Fibroblast of skin of left quadriceps (primary cell): ENCODE results near the gene ZDBF2.
"Not testable (repeated sequence)": the region's sequence is repeated elsewhere in the genome, so short reads cannot be mapped to it uniquely, and the experiment has no call there.

ENCODE experiments used
- DNase-seq, 2 experiments: peaks; one replicate each; pipeline ENCODE4 v3.0.0-alpha.2; 2013; ENCODE audit warnings: low read depth in 2 of 2

The ZDBF2 gene

GRCh38 chr2:206323486-206323885, 49.0 kb downstream of the ZDBF2 start:
- DNase-seq: no peak

- no peak for DNase-seq
Observed at GRCh38 chr2:206324869-206325268, 50.4 kb downstream of the ZDBF2 start.

GRCh38 chr2:206328974-206329373, 54.5 kb downstream of the ZDBF2 start:
- no peak for DNase-seq

GRCh38 chr2:206336861-206337260, 62.4 kb downstream of the ZDBF2 start:
- no peak for DNase-seq

- DNase-seq: no peak
Observed at GRCh38 chr2:206337956-206338355, 63.5 kb downstream of the ZDBF2 start.

GRCh38 chr2:206341396-206341795, 66.9 kb downstream of the ZDBF2 start:
- no peak for DNase-seq

- DNase-seq: no peak
Observed at GRCh38 chr2:206343144-206343543, 68.7 kb downstream of the ZDBF2 start.

GRCh38 chr2:206343816-206344215, 69.4 kb downstream of the ZDBF2 start:
- no peak for DNase-seq

GRCh38 chr2:206345606-206346005, 71.1 kb downstream of the ZDBF2 start:
- no peak for DNase-seq

- no peak for DNase-seq
Observed at GRCh38 chr2:206349375-206349774, 74.9 kb downstream of the ZDBF2 start.

- no peak for DNase-seq
Observed at GRCh38 chr2:206352571-206352970, 78.1 kb downstream of the ZDBF2 start.

- no peak for DNase-seq
Observed at GRCh38 chr2:206353685-206354084, 79.2 kb downstream of the ZDBF2 start.

GRCh38 chr2:206354129-206354528, 79.7 kb downstream of the ZDBF2 start:
- DNase-seq: no peak

GRCh38 chr2:206356840-206357239, 82.4 kb downstream of the ZDBF2 start:
- DNase-seq: not testable (repeated sequence)

- DNase-seq: not testable (repeated sequence)
Observed at GRCh38 chr2:206360840-206361239, 86.4 kb downstream of the ZDBF2 start.

GRCh38 chr2:206361407-206362045, 87.1 kb downstream of the ZDBF2 start:
- no peak for DNase-seq
